ENCODE measurements around the gene PYGO2. TPM values are rescaled to one million over a fixed set of nuclear protein-coding genes. Genes with fewer than 3 reads are reported as not detected.

The PYGO2 gene
- total RNA-seq, 2 donors from 2014 or later: 27.7 to 55.3 TPM

GRCh38 chr1:154958681-154959425 is 2.7 kb downstream of the PYGO2 start:
- Mint-ChIP-seq H3K27ac (peak overlapping the region; percentile 82 to 91), H3K9me3 (no peaks in the 10 kb centered on the region), H3K36me3 (peaks cover 15 to 24% of the 10 kb centered on the region in 2 donors)
- ATAC-seq (no peak), DNase-seq (ENCODE audit: low spot score in 2 of 2) (no peak)

- Mint-ChIP-seq H3K27ac (peak overlapping the region in 1 of 2 donors; percentile 91), H3K9me3 (no peaks in the 10 kb centered on the region), H3K36me3 (peaks cover 18 to 24% of the 10 kb centered on the region in 2 donors)
- ATAC-seq (no peak), DNase-seq (ENCODE audit: low spot score in 2 of 2) (no peak)
Measured at GRCh38 chr1:154958036-154958435, 3.5 kb downstream of the PYGO2 start.

GRCh38 chr1:154957091-154957657 is 4.4 kb downstream of the PYGO2 start:
- Mint-ChIP-seq H3K27ac (peak overlapping the region; percentile 97 to 100), H3K9me3 (no peaks in the 10 kb centered on the region), H3K36me3 (peaks cover 16 to 26% of the 10 kb centered on the region in 2 donors)
- DNase-seq (ENCODE audit: low spot score in 2 of 2) (no peak), ATAC-seq (no peak)

- no peaks in the 10 kb centered on the region for H3K9me3 Mint-ChIP-seq
- DNase-seq (ENCODE audit: low spot score in 2 of 2) (no peak), ATAC-seq (no peak)
- peak overlapping the region; percentile 97 to 100 for H3K27ac Mint-ChIP-seq
- H3K36me3 Mint-ChIP-seq: peaks cover 14 to 27% of the 10 kb centered on the region in 2 donors
Measured at GRCh38 chr1:154956544-154956941, 5.0 kb downstream of the PYGO2 start.

- no peaks in the 10 kb centered on the region for H3K9me3 Mint-ChIP-seq
- peaks cover 11 to 23% of the 10 kb centered on the region in 2 donors for H3K36me3 Mint-ChIP-seq
- ATAC-seq: peak; percentile 47 to 57
- H3K27ac Mint-ChIP-seq: peak within 1 kb of the TSS; percentile 97 to 100
- peak; percentile 80 to 85 for DNase-seq (ENCODE audit: low spot score in 2 of 2)
Measured at GRCh38 chr1:154955718-154956543, 5.7 kb downstream of the PYGO2 start, which contains the start of gene PBXIP1. PBXIP1 (minus strand) TSS chr1:154956099; CDS start chr1:154953721, 2,378 bp downstream.

GRCh38 chr1:154955039-154955717 is 6.4 kb downstream of the PYGO2 start:
- no peaks in the 10 kb centered on the region for H3K9me3 Mint-ChIP-seq
- ATAC-seq: peak; percentile 88 to 93

GRCh38 chr1:154954541-154954940 is 7.0 kb downstream of the PYGO2 start:
- ATAC-seq (no peak), DNase-seq (ENCODE audit: low spot score in 2 of 2) (no peak)
- Mint-ChIP-seq H3K27ac (peak overlapping the region; percentile 97 to 100), H3K36me3 (peaks cover 2 to 18% of the 10 kb centered on the region in 2 donors), H3K9me3 (no peaks in the 10 kb centered on the region)

More at GRCh38 chr1:154955039-154955717, 6.4 kb downstream of the PYGO2 start:
- Mint-ChIP-seq H3K27ac (peak overlapping the region; percentile 97 to 100), H3K36me3 (peaks cover 5 to 18% of the 10 kb centered on the region in 2 donors)
- peak; percentile 82 to 88 for DNase-seq (ENCODE audit: low spot score in 2 of 2)

GRCh38 chr1:154953611-154954038 is 8.0 kb downstream of the PYGO2 start:
- peak overlapping the region; percentile 97 to 100 for H3K27ac Mint-ChIP-seq
- peaks cover 0 to 17% of the 10 kb centered on the region in 2 donors for H3K36me3 Mint-ChIP-seq
- DNase-seq (ENCODE audit: low spot score in 2 of 2) (no peak), ATAC-seq (no peak)
- no peaks in the 10 kb centered on the region for H3K9me3 Mint-ChIP-seq

GRCh38 chr1:154952664-154953063 is 8.9 kb downstream of the PYGO2 start:
- peak overlapping the region; percentile 97 for H3K27ac Mint-ChIP-seq
- no peaks in the 10 kb centered on the region for H3K9me3 Mint-ChIP-seq
- DNase-seq (ENCODE audit: low spot score in 2 of 2) (no peak), ATAC-seq (no peak)
- peaks cover 0 to 12% of the 10 kb centered on the region in 2 donors for H3K36me3 Mint-ChIP-seq

GRCh38 chr1:154951901-154952657 is 9.5 kb downstream of the PYGO2 start:
- peaks cover 0 to 12% of the 10 kb centered on the region in 2 donors for H3K36me3 Mint-ChIP-seq
- peak overlapping the region; percentile 97 for H3K27ac Mint-ChIP-seq
- ATAC-seq (peak; percentile 21 to 59), DNase-seq (ENCODE audit: low spot score in 2 of 2) (peak; percentile 50 to 76)
- no peaks in the 10 kb centered on the region for H3K9me3 Mint-ChIP-seq

- ATAC-seq: no peak
- Mint-ChIP-seq H3K27ac (peak overlapping the region; percentile 30 to 95), H3K9me3 (no peaks in the 10 kb centered on the region), H3K36me3 (peaks cover 0 to 9% of the 10 kb centered on the region in 2 donors)
- DNase-seq (ENCODE audit: low spot score in 2 of 2): no peak
Measured at GRCh38 chr1:154948079-154948478, 13.5 kb downstream of the PYGO2 start.

GRCh38 chr1:154945962-154946850 is 15.4 kb downstream of the PYGO2 start:
- H3K36me3 Mint-ChIP-seq: no peaks in the 10 kb centered on the region
- ATAC-seq (no peak), DNase-seq (ENCODE audit: low spot score in 2 of 2) (no peak)
- H3K9me3 Mint-ChIP-seq: no peaks in the 10 kb centered on the region
- H3K27ac Mint-ChIP-seq: peak overlapping the region; percentile 43 to 45

- Mint-ChIP-seq H3K36me3 (no peaks in the 10 kb centered on the region), H3K27ac (peak overlapping the region; percentile 43 to 50), H3K9me3 (no peaks in the 10 kb centered on the region)
- DNase-seq (ENCODE audit: low spot score in 2 of 2): no peak
- ATAC-seq: no peak
Measured at GRCh38 chr1:154945160-154945961, 16.2 kb downstream of the PYGO2 start.
